Fibroblast of upper back skin (primary cell): ENCODE data around the gene SULT2B1.
A peak's percentile ranks its signal among the peaks of the same experiment; 100 is the strongest.
"Not testable (repeated sequence)": the region's sequence is repeated elsewhere in the genome, so short reads cannot be mapped to it uniquely, and the experiment has no call there.

Experiments
- DNase-seq: peaks from one replicate; pipeline ENCODE4 v3.0.0-alpha.2; 2013

SULT2B1 gene

DNA sequence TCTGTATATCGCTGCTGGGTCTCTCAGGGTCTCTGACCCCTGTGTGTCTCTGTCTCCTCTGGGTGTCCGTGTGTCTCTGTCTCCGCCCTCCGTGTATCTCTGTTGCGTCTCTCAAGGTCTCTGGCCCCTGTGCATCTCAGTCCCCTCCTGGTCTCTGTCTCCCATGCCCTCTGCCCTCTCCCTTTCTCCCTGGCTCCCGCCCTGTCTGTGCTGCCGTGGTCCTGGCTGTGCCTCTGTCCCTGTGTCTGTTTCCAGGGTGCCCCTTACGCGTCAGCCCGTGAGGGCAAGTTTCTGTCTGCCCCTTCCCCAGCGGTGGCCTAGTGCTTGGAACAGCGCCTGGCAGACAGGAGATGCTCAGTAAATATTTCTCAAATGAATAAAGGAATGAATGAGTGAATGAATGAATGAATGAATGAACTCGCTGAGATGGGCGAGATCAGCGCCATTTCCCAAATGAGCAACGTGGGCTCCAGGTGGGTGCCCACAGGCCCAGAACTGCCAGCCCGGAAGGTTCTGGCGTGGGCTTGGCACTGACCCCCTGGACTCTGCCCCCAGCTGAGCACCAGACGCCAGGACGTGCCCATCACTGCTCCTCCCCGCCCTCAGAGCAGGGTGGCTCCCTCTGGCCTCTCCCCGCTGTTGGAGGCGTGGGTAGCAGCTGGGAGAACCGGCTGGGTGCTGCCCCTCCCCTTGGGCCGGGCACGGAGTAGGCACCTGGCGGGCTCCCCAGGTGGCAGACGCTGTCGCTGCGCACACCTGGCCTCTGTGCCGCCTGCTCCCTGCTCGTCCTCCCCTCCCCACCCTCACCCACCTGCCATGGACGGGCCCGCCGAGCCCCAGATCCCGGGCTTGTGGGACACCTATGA, at the start of gene SULT2B1:
TSS of gene SULT2B1 (plus strand) at position 736 of the 866 bp plus-strand sequence. CDS start at position 817, 81 bp downstream.
- no peak for DNase-seq

DNA sequence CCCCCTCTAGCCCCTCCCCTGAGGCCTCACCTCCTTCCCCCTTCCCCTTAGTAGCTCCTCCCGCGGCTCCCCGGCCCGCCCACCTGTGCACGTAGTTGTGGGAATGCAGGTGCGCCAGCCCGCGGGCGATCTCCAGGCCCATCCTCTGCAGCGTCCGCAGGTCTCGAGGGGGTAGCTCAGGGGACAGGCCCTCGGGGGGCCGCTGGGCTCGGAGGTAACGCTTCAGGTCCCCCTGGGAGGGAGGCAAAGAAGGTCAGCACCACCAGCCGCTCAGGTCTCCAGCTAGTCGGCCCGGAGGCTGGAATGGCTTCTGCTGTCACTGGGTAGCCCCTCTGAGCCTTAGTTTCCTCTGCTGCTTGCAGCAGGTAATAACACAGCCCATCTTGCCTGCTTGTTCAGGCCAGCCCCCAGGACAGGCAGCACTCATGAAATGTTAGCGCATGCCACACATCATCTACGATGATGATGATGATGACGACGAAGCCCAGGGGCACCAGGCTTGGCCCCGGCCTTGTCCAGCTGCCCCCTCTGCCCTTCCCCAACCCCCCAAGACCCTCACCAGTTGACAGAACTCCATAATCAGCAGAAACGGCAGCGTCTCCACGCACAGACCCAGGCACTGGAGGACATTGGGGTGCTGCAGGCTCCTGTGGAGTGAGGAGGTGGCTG, 49.5 kb upstream of the SULT2B1 start:
- DNase-seq: no peak

DNA sequence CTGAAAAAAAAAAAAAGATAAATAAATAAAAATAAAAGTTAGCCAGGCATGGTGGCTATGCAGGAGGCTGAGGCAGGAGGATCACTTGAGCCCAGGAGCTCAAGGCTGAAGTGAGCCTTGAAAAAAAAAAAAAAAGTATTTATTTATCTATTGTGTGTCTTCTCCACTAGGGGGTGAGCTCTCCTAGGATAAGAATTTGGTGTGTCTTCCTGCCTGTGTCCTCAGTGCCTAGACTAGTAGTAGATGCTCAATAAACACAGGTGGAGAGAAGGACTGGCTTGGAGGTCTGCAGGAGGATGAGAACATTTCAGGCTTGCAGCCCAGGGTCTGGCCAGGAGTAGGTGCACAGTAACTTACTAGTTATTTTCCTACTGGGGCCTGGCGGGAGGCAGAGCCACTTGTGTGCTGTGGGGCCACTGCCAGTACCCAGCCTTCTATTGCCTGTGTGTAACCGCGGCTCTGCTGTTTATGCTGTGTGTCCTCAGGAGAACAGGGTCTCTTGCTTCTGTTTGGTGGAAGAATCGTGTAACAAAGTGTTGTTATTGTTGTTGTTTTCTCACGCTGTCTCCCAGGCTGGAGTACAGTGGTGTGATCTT, 45.7 kb upstream of the SULT2B1 start:
- peak; percentile 49 for DNase-seq

DNA sequence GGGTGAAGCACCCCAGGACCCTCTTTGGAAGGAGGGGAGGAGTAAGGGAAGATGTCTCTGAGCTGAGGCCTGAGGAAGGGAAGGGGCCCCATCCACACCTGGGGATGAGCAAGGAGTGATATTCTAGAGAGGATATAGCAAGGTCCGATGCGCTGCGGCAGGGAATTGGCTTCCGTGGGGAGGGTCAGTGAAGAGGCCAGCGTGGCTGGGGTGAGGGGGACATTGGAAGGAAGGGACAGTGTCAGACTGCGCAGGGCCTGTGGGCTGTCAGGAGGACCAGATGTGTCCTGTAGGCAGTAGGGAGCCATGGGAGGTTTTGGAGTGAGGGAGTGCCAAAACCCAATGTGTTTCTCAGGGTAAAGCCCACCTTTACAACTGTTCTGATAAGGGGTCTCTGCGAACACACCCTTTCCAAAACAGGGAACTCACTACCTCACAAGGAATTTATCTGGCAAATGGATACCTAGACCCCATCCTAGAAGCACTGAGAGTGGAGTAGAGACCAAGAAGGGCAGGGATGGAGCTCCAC, 44.0 kb upstream of the SULT2B1 start:
- no peak for DNase-seq

DNA sequence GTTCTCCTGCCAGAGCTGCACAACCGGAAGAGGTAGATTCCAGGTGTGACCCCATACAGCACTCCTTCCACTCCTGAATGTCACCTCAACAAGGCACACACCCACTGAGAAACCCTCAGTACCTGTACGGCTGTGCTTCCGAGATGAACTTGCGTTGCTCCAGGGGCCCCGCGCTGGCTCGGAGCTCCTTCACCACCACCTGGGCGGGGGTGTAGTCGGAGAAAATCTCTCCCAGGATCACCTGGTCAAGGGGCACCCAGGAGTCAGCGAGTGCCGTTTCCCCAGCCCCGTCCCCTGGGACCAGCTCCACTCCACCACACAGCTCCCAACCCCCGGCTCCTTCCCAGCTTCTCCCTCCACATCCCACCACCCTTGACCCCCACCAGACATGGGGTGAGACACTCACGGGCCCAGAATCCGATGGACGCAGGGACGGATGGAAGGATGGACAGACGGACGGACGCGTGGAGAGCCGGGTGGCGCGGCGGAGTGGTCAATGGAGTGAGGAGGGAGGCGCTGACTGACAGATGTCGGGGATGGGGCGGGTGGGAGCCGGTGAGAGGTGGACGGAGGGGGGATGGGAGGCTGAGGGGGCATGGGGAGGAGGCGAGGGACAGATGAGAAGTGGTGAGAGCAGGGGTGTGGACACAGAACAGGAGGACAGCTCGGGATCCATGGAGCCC, 43.1 kb upstream of the SULT2B1 start:
- DNase-seq: no peak

DNA sequence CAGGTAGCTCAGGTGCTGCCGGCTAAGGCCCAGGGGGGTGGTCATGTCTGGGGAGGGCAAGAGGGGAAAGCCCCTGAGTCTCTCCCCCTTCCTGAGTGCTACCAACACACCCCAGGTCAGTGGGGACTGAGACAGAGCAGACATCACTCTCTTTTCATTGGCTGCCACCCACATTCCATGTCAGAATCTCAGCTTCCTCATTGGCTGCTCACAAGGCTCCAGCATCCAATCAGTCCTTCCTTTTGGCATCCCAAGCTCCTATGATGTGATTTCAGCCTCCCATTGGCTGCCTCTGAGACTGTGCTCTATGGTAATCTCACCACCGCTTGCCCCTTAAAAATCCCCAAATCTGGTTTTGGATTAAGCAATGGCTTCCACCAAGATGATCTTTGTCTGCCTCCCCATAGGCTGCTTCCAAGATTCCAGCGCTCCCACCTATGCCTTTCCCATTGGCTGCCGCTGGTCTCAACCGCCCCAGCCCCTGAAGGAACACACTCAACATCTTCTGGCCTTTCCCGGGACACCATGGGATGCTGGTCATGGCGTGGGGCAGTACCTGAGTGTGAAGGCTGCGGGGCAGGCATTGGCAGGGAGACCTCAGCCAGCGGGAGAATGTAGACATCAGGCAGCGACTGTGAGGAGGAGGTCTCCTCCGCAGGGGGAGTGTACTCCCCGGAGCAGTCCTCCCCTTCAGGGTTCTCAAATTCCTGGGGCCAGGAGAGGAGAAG, 42.3 kb upstream of the SULT2B1 start:
- no peak for DNase-seq

DNA sequence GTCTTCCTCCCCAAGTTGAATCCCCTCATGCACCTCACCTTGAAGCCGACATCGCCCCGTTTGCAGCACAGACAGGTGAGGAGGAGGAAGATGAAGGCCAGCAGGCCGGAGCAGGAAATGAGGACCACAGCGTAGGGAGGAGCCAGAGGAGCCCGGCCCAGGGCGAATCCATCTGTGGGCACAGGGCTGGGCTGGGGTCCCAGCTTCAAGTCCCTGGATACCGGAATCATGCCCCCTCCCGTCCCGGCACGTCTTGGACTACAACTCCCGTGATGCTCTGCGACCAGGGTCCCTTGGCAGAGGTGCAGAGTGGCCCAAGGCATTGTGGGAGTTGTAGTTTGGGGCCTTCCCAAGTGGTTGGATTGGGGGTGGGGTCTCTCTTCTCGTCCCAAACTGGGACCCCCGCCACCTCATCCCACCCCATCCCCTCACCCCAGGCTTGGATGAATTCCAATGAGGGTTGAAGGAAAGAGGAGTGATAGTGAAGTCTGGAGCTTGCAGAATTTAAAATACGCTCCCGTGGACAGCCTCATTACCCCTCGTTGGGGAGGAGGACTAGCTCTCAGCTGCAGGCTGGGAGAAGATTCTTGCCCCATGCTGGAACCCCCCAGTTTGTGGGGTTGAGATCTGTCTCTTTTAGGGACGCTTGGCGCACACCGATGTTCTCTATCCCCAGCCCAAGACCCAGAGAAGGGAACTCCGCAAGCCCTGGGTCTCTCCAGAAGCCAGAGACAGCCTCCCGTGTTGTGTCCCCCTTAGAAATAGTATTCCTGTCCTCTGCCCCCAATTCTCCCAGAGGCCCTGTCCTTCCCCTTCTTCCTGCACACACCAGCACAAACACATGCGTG, 41.3 kb upstream of the SULT2B1 start:
- DNase-seq: peak; percentile 45

DNA sequence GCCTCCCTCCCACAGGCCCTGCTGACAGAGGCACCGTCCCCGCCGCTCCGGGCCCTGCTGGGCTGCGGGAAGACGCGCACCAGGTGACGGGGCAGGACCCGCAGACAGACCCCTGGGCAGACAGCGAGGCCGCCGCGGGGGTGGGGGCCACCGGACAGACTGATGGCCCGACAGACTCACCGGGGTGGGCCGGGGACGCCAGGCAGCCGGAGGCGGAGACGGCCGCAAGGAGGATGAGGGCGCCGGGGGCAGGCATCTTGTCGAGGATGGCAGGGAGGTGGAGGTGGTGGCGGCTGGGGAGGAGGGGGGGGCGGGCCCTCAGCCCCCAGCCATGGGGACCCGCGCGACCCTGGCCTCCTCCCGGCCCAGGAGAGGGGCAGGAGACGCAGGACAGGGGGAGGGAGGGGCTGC, 40.6 kb upstream of the SULT2B1 start:
- no peak for DNase-seq

DNA sequence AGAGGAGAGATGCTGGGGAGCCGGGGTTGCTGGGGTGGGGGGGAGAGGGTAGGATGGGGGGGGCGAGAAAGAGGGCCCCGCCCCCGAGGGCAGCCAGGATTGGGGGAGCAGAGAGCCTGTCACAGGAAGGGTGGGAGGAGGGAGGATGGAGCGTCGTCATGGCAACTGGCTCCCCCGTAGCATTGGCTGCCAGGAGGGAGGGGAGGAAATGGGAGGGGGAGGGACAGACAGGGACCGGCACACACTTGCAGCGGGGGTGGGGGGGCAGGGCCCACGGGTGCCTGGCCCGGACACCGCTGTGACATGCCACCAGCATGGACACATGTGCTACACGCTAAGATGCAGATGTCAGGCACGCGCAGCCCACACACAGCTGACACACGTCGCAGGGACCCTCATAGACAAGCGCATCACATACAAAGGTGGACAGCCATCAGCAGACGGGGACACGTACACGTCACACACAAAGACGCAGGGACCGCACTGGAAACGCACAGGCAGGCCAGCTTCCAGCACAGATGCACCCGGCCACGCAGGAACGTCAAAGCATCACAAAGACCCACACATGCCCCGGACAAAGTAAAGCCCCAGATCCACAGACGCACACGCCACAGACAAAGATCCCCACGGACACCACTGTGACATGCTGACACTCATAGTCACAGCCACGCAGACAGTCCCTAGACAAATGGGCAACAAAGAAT, 40.0 kb upstream of the SULT2B1 start, which contains the start of gene LMTK3:
TSS of gene LMTK3 (minus strand) at position 36 of the 704 bp plus-strand sequence. CDS start 259 bp downstream, outside the sequence.
- DNase-seq: peak; percentile 51

DNA sequence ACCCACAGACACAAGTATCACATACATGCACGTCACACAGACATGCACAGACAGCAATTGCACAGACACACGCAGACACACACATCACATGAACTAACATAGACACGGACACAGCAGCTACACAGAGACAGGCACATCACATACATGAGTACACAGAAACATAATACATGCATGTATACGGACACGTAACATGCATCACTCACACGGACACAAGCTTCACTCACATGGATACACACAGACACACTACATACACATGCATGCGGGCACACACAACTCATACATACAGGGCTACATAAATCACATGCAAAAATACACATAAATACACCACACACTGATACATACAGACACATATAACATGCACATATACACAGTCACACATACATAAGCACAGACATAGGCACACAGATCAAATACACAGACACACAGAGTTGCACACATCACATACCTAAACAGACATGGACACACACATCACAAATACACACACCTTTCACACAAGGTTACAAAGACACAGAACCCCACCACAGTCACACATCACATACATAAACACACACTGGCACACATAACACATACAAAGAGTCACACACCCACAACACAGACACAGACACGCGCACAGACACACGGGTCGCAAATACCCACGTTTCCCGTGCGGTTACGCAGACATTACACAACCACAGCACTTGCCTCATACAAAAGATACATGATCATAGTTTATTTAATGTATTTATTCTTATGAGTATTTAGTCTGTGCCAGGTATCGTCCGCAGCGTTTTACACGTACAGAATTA, 39.3 kb upstream of the SULT2B1 start:
- DNase-seq: no peak

DNA sequence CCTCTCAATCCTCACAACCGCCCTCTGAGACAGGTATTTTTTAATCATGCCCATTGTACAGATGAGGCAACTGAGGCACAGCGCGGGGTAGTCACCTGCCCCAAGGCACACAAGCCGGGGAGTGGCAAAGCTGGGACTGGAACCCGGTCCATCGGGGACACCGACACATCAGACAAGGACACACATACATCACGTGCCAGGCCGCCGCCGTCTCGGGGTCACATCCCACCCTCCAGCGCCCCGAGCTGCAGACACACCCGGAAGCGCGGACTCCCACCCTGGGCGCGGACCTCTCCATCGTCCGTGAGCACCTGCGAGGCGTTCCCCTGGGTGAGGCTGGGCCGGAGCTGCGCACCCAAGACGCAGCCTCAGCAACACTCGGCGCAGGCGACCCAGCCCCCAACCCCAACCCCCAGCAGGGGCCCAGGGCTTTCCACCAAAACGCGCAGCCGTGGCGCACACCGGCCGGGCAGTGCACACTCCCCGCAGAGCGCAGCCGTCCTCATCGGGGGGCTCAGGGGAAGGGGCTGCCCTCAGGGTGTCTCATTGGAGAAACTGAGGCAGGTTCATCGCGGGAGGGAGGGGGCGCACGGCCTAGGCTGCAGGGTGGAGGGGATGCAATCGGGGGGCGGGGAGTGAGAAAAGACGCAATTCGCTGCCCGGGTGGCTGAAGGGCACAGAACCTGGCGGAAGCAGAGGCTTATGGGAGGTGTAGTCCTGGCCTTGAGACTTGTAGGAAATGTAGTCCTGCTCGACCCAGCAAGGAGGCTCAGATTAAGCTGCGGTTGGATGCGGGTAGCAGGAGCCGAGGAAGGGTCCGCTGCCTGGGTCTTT, 38.5 kb upstream of the SULT2B1 start:
- peak; percentile 62 for DNase-seq

DNA sequence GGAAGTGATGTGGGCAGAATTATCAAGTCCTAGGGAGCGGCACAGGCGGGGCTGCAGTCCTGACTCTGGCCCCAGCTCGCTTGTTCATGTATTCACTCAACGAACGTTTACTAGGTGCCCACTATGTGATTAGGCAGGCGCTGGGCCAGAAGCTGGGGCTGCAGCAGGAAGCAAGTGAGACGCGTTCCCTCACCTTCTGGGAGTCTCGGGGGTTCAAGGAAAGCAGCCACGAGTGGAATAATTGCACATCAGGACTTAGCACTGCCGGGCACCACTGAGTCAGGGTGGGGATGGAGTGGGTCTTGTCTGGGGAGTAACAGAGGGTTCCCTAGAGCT, 37.9 kb upstream of the SULT2B1 start:
- DNase-seq: no peak

DNA sequence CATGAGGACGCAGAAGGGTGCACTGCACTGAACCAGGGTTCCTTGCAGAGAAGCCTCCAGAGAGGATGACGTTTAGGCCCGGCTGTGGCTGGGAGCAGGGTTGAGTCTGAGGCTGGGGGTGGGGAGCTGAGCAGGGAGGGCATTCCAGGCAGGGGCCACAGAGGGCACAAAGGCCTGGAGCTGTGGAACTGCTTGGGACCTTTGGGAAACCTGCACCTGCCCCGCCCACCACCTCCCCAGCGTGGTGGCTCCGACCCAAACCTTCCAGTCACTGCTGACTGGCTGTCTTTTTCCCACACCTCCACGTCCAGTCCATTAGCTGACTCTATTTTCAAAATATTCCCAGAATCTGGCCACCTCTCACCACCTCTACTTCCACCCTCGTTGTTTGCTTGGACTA, 35.4 kb upstream of the SULT2B1 start:
- DNase-seq: no peak

DNA sequence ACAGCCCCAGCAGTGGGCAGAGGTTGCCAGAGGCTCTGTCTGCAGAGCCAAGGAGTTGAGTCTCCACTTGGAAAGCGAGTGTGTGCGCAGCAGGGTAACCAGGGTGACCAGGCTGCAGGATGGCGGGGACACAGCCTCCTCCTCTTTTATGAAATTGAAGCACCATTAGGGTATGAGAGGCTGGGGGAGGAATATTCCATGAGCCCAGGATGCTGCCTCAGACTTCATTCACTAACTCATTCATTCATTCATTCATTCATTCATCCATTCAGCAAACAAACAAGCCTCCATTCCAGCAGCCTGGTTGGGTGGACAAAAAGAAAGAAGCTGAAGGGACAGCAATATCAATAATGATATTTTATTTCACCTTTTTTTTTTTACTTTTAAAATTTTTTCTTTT, 33.8 kb upstream of the SULT2B1 start:
- DNase-seq: no peak

DNA sequence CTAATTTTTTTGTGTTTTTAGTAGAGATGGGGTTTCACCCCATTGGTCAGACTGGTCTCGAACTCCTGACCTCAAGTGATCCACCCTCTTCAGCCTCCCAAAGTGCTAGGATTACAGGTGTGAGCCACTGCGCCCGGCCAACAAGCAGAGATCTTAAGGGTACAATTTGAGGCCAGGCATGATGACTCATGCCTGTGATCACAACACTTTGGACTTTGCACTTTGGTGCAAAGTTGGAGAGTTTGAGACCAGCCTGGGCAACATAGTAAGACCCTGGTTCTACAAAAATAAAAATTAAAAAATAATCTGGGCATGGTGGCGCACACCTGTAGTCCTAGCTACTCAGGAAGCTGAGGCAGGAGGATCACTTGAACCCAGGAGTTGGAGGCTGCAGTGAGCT, 32.5 kb upstream of the SULT2B1 start:
- DNase-seq: not testable (repeated sequence)

DNA sequence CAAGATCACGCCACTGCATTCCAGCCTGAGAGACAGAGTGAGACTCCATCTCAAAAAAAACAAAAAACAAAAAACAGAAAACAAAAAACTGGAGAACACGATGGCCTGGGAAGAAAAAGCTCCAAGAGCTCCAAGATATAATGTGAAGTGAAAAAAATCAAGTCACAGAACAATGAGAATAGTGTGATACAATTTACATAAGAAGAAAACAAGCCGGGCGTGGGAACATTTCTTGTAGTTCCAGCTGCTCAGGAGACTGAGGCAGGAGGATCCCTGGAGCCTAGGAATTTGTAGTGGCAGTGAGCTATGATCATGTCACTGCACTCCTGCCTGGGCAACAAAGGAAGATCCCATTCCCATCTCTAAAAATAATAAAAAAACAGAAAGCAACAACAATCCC, 31.8 kb upstream of the SULT2B1 start:
- no peak for DNase-seq

DNA sequence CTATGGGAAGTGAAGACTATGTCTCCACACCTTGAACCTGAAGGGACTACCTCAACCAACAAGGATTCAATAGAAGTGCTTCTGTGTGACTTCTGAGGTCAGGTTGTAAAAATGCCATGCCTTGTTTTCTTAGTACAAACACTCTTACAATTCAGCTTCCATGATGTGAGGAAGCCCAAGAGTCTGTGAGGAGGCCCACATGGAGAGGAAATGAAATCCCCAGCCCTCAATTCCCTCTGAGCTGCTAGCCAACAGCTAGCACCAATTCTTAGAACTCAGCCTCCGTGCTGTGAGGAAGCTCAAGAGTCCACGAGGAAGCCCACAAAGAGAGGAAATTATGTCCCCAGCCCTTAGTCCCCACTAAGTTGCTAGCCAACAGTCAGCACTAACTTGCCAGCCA, 27.8 kb upstream of the SULT2B1 start:
- no peak for DNase-seq

DNA sequence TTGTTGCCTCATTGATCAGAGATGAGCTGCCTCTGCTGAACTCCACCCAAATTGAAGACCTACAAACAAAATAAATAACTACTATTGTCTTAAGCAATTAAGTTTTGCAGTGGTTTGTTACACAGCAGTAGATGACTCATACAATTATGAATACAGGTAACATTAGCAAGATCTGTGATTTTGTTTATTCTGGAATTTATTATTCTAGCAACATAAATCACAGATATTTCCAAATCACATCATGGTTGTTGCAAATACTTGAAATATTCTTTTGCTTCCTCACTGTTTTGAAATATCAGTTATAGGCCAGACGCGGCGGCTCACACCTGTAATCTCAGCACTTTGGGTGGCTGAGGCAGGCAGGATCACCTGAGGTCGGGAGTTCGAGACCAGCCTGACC, 27.2 kb upstream of the SULT2B1 start:
- DNase-seq: no peak

DNA sequence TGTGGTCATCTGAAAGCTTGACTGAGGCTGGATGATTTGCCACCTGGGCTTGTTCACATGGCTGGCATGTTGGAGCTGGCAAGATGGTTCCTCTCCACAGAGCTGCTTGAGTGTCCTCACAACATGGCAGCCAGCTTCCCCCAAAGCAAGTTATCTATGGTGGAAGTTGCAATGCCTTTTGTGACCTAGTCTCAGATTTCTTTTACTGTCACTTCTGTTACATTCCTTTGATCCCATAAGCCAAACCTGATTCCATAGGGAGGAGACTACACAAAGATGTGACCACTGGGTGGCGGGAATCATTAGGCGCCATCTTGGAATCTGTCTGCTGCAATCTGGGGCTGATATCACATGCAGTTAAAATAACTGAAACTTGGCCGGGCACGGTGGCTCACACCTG, 22.8 kb upstream of the SULT2B1 start:
- DNase-seq: no peak
